HG03521 (cell line): ENCODE measurements around the gene BUD23.
"Not testable (repeated sequence)": the region's sequence is repeated elsewhere in the genome, so short reads cannot be mapped to it uniquely, and the experiment has no call there.

Source experiments
- ATAC-seq: cut with Tn5 transposase; IDR thresholded peaks from one replicate; pipeline ENCODE4 v1.9.1; 2021; ENCODE audit warnings: mild to moderate bottlenecking, moderate library complexity; ENCODE audit not compliant: unreplicated experiment

BUD23 gene, protein sequence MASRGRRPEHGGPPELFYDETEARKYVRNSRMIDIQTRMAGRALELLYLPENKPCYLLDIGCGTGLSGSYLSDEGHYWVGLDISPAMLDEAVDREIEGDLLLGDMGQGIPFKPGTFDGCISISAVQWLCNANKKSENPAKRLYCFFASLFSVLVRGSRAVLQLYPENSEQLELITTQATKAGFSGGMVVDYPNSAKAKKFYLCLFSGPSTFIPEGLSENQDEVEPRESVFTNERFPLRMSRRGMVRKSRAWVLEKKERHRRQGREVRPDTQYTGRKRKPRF

DNA sequence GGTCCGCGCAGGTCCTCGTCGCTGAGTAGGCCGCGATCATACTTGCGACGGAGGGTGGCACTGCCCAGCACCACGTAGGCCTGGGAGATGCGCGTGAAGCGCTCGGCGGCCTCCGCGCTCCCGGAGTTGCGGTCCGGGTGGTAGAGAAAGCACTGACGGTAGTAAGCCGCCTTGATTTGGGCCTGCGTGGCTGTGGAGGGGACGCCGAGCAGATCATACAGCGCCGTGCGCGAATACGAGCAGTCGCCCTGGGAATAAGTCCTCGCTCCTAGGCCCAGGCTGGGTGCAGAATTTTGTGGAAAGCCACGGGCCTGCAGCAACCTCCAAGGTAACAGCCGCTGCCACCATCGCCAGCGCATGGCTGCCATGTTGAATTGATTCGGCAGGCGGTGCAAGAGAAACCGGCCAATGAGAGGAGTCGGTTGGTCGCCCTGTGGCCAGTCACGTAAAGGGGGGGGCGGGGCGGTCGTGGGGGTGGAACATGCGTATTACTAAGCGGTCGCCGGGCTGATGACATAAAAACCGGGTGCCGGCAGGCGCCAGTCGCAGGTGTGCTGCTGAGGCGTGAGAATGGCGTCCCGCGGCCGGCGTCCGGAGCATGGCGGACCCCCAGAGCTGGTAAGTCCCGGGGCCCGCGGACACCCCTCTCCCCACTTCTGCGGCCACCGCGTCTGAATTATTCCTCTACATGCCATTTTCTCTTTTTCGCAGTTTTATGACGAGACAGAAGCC, at the start of gene BUD23, which contains the start of gene DNAJC30:
Gene BUD23 (plus strand): TSS at position 542 of the 732 bp plus-strand sequence. CDS start 29 bp downstream, at position 571.
Gene DNAJC30 (minus strand): TSS at position 398 of the 732 bp plus-strand sequence. CDS start 30 bp downstream, at position 368.
- peak; percentile 80 for ATAC-seq

DNA sequence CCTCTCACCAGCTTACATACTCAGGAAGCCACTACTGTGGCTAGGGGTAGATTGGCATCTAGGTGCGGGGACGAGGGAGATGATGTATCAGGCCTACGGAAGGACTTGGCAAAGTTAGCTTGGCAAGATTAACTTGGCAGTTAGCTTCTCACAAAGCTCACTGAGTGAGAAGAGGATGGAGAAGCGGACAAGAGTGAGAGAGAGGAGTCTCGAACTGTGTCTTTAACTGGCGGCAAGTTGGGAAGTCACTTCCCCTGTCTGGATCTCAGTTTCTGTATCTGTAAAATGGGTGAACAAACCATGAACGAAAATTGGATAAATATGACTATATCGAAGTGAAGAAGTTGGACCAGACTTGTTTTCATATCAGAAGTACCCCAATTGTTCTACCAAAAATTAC, 49.6 kb upstream of the BUD23 start:
- no peak for ATAC-seq

DNA sequence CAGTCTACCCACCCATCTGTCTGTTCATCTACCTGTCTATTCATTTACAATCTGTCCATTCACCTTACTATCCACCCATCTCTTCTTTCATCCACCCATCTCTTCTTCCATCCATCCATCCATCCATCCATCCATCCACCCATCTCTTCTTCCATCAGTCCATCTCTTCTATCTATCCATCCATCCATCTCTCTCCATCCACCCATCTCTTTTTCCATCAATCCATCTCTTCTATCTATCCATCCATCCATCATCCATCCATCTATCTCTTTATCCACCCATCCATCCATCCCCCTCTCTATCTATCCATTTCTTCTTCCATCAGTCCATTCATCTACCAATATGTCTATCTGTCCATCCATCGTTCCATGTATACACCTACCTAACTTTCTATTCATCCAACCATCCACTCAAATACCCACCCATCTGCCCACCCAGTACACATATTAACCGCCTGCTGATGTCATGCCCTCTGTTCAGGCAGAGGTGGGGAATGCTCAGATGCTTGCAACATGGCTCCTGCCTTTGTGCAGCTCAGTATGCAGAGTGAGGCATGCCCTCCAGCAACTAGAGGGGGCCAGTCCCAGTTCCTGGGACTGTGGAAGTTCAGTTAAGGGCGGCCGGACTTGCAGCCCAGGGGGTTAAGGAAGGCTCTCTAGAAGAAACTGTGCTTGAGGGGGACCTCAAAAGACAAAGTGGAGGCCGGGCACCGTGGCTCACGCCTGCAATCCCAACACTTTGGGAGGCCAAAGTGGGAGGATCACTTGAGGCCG, 47.8 kb upstream of the BUD23 start:
- ATAC-seq = no peak

DNA sequence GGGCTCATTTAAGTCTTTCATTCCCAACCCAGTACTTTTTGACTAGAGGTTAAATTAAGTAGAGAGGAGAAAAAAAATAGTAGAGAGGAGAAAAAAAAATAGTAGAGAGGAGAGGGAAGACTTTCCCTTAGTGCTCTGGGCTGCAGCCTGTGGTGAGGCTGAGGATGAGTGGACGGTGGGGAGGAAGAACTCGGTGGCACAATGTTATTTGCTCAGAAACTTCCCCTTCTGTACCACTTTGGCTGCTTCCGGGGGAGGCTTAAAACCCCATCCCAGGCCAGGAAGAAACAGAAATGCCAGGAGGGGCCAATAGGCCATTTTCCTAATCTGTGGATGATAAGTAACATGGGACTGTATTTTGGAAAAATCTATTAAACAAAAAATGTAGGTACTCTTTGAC, 44.5 kb upstream of the BUD23 start:
- ATAC-seq = no peak

DNA sequence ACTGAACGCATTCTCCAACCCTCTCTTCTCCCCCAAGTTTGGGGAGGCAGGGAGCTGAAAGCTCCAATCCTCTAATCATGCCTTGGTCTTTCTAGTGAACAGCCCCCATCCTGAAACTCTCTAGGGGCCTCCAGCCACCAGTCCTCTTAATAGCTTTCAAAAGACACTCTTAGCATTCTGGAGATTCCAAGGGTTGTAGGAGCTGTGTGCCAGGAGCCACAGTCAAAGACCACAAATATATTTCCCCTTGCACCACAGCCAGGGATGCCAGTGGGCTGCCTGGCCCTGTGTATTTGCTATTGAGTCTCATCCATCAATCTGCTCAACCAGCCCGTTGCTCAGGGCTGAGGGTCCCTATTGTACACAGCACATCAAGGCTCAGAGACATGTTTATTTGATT, 40.6 kb upstream of the BUD23 start:
- ATAC-seq = no peak

DNA sequence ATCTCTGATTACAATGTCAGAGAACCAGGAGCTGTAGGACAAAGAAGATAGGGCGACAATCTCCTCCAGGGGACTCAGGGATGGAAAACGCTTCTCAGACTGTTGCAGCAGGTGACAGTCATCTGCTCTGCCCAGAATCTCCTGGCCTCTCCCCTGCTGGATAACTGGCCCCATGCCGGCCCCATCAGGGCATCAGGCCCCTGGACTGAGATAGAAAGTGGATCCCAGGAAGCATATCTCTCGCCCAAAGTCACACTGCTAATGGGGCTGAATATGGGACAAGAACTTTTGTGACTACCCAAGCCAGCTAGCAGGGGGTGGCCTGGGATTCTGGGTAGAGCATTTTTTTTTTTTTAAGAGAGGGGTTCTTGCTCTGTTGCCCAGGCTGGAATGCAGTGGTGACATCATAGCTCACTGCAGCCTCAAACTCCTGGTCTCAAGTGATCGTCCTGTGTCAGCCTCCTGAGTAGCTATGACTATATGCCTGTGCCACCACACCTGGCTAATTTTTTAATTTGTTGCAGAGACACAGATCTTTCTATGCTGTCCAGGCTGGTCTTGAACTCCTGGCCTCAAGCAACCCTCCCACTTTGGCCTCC, 38.6 kb upstream of the BUD23 start:
- ATAC-seq = no peak

DNA sequence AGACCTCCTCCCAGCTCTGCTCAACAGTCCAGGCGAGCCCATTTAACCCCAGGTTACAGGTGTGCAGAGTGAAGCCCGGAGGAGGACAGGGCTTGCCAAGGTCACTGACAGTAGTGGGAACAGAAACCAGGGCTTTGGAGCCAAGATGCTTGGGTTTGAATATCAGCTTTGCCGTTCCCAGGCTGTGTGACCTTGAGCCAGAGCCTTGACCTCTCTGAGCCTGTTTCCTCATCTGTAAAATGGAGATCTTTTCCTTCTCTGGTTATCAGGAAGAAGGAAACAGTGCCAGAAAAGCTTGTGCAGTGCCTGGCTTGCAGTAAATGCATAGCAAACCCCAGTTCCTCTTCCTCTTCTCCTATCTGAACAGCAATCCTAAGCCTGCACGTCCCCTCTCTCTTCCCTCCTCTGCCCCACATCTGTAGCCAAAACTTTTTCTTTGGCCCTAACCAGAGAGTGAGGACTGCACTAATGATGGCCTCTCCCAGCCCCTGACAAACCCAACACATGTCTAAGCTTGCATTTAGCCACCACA, 37.7 kb upstream of the BUD23 start:
- ATAC-seq = no peak

DNA sequence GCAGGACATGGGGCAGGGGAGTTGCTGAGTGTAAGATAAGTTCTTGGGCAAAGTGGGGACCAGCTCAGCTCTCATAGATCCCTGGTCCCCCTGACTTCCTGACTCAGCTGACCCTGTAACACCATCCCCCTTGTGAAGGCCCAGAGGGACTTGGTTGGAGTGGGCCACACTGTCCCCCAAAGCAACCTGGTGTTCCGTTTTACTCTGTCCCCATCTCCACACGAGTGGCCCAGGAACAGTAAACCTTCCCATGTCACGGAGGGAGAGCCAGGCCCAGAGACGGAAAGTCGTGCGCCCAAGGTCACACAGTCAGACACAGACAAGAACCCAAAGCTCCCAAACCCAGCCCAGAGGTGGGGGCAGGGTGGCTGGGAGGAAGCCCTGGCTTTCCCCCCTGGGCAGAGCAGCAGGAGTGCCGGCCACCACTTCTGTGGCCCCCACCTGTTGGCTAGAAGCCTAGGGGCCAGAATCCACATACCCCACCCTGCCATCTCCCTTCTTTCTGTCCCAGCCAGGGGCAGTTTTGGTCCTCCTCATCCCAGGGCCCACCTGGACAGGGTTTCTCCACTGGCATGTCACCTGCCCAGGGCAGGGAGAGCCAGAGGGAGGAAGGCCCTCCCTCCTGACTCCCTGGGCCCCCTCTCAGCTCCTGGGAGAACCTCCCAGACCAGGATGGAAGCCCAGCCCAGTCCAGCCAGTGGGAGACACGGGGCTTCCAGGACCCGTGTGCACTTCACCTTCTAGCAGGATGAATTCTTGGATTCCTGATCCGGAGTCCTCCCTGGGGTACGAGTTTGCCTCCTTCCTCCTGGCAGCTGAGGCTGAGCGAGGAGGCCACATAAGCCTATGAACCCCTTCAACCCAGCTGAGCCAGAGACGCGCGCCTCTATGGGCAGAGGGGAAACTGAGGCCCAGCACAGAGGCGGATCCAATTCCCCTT, 36.3 kb upstream of the BUD23 start:
- ATAC-seq = no peak

DNA sequence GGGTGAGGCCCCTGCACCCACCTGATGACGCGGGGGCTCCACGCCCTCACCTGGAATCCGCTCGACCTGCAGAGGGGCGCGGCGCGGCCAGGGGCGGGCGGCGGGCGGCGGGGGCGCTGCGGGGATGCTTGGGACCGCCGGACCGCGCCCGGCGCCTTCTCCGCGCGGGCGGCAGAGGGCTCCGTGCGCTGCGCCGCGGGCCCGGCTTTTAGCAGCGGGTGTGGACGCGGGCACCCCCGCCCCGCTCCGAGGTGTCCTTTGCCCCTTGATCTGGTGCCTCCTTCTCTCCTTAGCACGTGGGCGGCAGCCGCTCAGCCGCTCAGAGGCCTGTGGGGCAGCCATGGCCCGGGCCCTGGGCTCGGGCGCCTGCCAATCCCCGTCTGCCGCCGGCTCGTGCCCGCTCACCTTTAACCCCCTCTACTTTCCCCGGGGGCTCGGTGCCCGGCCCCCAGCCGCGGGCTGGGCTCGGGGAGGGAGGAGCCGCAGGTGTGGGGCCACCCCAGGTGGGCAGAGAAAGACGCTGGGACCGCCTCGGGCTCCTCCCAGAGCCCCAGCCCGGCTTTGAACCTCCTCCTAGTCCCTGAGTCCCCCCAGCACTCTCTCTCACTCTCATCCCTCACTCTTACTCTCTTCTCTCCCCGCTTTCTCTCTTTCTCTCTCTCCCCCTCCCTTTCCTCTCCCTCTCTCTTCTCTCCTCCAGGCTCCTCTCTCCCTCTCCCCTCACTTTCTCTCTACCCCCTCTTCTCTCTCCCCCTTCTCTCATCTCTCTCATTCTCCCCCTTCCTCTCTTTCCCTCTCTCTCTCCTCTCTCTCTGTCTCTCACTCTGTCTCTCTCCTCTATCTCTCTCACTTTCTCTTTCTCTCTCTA, 35.4 kb upstream of the BUD23 start:
- ATAC-seq = no peak

DNA sequence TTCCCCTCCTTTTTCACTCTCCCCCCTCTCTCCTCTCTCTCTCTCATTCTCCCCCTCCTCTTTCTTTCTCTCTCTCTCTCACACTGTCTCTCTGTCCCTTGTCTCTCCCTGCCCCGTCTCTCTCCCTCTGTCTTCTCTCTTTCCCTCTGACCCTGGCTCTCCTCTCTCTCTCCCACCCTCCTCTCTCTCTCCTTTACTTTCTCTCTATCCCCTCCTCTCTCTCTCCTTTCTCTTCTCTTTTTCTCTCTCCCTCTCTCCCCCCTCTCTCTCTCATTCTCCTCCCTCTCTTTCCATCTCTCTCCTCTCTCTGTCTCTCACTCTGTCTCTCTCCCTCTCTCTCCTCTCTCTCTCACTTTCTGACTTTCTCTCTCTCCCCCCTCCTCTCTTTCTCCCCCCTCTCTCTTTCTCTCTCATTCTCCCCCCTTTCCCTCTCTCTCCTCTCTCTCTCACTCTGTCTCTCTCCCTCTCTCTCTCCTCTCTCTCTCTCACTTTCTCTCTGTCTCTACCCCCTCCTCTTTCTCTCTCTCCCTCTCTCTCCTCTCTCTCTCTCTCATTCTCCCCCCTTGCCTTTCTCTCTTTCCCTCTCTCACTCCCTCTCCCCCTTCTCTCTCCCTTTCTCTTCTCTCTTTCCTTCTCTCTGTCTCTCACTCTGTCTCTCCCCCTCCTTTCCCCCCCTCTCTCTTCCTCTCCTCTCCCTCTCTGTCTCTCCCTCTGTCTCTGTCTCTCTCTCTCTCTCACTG, 34.6 kb upstream of the BUD23 start:
- ATAC-seq = no peak

DNA sequence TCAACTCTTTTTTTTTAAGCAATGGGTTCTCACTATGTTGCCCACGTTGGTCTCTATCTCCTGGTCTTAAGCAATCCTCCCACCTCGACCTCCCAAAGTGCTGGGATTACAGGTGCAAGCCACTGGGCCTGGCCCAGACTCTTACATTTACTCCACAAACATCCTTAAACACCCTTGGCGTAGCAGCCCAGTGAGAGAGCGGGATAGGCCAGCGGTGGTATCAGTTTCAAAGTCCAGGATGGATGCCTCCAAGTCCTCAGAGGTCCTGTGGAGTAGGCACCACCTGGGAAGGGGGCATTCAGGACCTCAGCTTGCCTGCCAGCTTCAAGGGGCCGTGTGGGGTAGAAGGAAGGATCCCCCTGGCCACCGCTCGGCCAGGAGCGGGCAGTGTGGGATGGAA, 33.8 kb upstream of the BUD23 start:
- no peak for ATAC-seq

DNA sequence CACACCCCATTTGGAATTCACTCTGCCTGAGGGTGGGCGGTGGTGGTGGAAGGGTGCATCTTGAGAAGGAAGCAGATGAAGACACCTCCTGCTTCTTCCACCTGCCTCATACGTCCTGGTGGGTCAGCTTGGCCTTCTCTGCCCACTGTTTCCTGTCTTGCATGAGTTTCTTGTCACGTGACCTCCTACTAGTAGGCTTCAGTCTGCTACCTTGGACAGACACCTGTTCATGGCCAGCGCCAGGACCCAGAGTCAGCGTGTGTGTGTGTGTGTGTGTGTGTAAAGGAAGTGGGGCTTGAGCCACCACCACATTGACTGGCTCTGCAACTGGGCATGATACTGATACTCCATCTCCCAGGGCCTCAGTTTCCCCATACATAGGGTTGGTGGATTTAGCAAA, 32.9 kb upstream of the BUD23 start:
- no peak for ATAC-seq

DNA sequence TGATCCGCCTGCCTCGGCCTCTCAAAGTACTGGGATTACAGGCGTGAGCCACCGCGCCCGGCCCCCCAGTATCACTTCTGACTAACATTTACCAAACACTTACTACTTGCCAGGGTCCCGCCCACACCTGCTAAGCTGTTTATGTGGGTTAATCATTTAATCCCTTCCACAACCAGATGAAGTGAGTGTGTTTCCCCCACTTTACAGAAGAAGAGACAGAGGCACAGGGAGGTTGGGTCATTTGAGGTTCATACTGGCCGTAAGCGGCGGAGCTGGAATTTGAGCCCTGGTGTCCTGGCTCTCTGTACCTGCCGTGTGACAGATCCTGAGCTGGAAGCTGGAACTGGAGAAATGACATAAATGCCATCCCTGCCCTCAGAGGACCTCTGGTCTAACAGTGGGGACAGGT, 30.9 kb upstream of the BUD23 start:
- ATAC-seq = no peak

DNA sequence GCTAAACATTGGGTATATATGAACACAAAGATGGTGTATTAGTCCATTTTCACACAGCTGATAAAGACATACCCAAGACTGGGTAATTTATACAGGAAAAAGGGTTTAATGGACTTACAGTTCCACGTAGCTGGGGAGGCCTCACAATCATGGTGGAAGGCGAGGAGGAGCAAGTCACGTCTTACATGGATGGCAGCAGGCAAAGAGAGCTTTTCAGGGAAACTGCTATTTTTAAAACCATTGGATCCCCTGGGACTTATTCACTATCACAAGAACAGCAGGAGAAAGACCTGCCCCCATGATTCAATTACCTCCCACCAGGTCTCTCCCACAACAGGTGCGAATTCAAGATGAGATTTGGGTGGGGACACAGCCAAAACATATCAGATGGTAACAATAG, 28.1 kb upstream of the BUD23 start:
- not testable (repeated sequence) for ATAC-seq

DNA sequence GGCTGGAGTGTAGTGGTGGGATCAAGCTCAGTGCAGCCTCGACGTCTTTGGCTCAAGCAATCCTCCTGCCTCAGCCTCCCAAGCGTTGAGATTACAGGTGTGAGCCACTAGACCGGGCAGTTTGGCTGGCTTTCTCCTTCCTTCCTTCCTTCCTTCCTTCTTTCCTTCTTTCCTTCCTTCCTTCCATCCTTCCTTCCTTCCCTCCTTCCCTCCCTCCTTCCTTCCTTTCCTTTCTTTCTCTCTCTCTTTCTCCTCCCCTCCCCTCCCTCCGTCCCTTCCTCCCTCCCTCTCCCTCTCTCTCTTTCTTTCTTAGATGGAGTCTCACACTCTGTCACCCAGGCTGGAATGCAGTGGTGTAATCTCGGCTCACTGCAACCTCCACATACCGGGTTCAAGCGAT, 23.4 kb upstream of the BUD23 start:
- ATAC-seq = no peak

DNA sequence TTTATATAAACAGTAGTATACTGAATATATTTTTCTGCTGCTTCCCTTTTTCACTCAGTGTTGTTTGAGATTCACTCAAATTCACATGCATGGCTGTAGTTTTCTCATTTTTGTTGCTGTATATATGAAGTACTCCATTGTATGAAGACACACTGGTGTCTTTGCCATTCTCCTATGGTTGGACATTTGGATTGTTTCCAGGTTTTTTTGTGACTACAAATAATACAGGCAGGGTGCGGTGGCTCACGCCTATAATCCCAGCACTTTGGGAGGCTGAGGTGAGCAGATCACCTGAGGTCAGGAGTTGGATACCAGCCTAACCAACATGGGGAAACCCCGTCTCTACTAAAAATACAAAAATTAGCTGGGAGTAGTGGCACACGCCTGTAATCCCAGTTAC, 22.8 kb upstream of the BUD23 start:
- ATAC-seq = not testable (repeated sequence)

DNA sequence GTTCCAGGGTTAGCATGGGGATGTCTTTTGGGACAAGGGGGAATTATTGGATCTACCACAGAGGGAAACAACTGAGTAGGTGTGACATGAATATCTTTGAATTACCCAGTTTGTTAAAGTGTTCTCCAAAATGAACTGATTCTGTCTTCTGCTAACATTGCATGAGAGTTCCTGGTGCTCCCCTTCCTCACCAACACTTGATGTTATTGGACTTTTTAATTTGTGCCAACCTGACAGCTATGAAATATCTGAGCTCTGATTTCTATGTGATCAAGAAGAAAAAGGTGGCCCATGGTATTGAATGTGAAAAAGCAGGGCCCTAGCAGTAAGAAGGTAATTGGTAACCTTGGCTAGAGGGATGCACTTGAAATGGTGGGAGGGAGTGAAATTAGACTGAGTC, 20.4 kb upstream of the BUD23 start:
- no peak for ATAC-seq
